ENCODE results near the gene RANBP3.

- TF ChIP-seq CTCF (IDR thresholded peaks at IDR 0.05) (no peak), POLR2A (IDR thresholded peaks at IDR 0.05) (no peak)
Observed at GRCh38 chr19:6020166-6020882, 42.4 kb upstream of the RANBP3 start.

Measured in upper lobe of left lung (tissue), 4 donors.